NB4 (cell line): ENCODE results near the gene INPP5F.

Experiments
- DNase-seq: peaks from one replicate; pipeline ENCODE4 v3.0.0; 2010; ENCODE audit warnings: low read depth
- H3K4me3 ChIP-seq: one replicate; pipeline ENCODE4 v1.5.1; 2011; ENCODE audit warnings: mild to moderate bottlenecking, low read depth, low read length, moderate library complexity
- MYC ChIP-seq: IDR thresholded peaks from 2 replicates; pipeline ENCODE4 v1.6.1; 2011; ENCODE audit warnings: low read depth, low read length
- POLR2A ChIP-seq: IDR thresholded peaks from 2 replicates; pipeline ENCODE4 v1.6.1; 2011; ENCODE audit warnings: mild to moderate bottlenecking; ENCODE audit not compliant: insufficient read length; ENCODE audit errors: extremely low read depth
- TF ChIP-seq, protein P1 (sequence below): IDR thresholded peaks from one replicate; pipeline ENCODE4 v1.5.1; 2012; ENCODE audit warnings: low read depth, low read length
- TF ChIP-seq, protein P2 (sequence below): IDR thresholded peaks from 2 replicates; pipeline ENCODE4 v1.6.1; 2011; ENCODE audit warnings: low read depth, low read length

INPP5F gene

DNA sequence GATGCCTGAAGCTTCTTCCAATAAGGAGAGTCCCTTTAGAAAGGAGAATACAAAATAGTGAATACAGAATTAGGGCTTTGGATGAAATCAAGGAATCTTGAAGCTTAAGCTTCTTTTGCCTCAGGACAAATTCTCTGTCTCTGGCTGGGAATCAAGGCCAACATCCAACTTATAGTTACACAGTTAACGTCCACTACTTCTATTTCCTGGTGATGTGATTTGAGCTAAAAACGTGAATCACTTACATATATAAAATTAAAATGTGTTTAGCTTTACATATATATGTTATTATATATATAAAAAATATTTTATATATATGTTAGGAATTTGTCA is 11.4 kb upstream of the INPP5F start:
- DNase-seq, result no peak
- TF ChIP-seq, protein P1, sequence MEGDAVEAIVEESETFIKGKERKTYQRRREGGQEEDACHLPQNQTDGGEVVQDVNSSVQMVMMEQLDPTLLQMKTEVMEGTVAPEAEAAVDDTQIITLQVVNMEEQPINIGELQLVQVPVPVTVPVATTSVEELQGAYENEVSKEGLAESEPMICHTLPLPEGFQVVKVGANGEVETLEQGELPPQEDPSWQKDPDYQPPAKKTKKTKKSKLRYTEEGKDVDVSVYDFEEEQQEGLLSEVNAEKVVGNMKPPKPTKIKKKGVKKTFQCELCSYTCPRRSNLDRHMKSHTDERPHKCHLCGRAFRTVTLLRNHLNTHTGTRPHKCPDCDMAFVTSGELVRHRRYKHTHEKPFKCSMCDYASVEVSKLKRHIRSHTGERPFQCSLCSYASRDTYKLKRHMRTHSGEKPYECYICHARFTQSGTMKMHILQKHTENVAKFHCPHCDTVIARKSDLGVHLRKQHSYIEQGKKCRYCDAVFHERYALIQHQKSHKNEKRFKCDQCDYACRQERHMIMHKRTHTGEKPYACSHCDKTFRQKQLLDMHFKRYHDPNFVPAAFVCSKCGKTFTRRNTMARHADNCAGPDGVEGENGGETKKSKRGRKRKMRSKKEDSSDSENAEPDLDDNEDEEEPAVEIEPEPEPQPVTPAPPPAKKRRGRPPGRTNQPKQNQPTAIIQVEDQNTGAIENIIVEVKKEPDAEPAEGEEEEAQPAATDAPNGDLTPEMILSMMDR, result no peak
- TF ChIP-seq POLR2A (no peak), MYC (no peak)
- TF ChIP-seq, protein P2, sequence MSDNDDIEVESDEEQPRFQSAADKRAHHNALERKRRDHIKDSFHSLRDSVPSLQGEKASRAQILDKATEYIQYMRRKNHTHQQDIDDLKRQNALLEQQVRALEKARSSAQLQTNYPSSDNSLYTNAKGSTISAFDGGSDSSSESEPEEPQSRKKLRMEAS, result no peak

DNA sequence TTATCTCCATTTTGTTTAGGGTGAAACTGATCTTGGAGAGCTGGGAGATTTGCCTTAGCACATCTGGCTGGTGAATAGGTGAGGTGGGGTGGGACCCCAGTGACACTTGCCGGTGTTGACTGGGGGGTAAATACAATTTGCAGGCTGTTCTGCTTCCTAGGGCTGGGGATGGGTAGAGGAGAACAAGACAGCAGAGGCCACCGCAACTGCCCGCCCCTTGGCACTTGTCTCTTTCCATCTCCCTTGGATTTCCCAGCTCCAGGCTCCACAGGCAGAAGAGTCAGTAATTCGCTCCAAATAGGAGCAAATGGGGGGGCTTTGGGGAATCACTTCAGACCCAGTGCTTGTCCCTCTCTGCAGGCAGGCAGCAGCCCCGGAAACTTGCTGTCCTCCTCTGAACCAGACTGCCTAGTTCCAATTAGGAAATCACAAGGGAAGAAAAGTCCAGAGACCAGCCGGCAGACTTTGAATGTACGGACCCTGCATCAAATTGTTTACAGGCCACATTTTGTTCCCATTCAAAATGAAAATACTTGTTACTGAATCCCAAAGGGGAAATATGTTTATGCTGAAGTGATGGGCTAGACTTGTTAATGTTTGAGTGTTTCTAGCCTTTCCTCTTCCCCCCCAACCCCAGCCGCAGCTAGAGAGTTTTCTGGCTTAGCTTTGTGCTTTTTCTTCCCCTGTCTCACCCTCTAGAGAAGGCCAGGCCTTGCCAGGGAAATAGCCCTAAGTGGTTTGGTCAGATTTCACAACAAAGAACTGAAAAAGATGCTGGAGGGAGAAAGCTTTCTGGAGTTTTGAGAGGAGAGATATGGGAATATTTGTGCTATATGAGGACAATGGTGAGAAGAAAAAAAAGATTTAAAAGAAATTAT is 10.0 kb upstream of the INPP5F start:
- TF ChIP-seq MYC, result no peak
- TF ChIP-seq, protein P1, result no peak
- TF ChIP-seq POLR2A, result no peak
- TF ChIP-seq, protein P2, result no peak
- no peak overlapping the region for H3K4me3 ChIP-seq
- DNase-seq, result no peak

More for the DNA sequence above, 11.4 kb upstream of the INPP5F start:
- no peak overlapping the region for H3K4me3 ChIP-seq

DNA sequence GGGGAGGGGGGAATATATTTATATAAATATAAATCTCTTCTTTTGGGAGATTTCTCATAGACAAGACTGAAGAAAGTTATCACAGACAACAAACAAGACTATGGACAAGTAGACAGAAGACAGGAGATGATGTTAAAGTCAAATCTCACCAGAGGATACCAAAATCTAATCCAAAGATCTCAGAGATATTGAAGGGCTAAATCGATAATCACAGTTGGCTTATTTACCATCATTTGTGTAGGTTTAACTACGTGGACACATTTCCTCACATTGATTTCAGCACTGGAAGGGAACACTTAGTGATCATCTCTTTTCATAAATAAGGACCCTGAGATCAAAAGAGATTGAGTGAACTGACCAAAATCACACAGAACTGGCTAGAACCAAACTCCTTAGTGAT is 2.7 kb upstream of the INPP5F start:
- no peak overlapping the region for H3K4me3 ChIP-seq
- DNase-seq, result no peak
- TF ChIP-seq MYC, result no peak
- TF ChIP-seq, protein P1, result no peak

DNA sequence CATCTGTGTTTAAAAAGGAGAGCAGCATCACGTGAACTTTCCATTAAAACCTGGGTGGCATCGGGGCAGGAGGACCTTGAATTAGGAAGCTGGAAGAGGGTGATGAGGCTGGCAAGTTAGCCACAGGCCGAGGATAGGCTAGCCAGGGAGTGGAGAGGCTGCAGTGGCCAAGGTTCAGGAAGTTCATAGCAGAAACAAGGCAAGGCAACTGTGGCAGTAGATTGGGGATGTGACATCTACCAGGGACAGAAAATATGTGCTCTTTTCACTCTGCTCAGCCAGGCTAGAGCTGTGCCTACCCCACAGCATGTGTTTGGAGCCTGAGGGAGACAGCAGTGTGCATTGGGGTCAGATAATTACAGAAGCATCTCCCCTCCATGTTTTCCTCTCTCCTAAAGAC is 2.2 kb upstream of the INPP5F start:
- TF ChIP-seq MYC (no peak), POLR2A (no peak)
- TF ChIP-seq, protein P2, result no peak
- TF ChIP-seq, protein P1, result no peak
- no peak overlapping the region for H3K4me3 ChIP-seq
- no peak for DNase-seq

DNA sequence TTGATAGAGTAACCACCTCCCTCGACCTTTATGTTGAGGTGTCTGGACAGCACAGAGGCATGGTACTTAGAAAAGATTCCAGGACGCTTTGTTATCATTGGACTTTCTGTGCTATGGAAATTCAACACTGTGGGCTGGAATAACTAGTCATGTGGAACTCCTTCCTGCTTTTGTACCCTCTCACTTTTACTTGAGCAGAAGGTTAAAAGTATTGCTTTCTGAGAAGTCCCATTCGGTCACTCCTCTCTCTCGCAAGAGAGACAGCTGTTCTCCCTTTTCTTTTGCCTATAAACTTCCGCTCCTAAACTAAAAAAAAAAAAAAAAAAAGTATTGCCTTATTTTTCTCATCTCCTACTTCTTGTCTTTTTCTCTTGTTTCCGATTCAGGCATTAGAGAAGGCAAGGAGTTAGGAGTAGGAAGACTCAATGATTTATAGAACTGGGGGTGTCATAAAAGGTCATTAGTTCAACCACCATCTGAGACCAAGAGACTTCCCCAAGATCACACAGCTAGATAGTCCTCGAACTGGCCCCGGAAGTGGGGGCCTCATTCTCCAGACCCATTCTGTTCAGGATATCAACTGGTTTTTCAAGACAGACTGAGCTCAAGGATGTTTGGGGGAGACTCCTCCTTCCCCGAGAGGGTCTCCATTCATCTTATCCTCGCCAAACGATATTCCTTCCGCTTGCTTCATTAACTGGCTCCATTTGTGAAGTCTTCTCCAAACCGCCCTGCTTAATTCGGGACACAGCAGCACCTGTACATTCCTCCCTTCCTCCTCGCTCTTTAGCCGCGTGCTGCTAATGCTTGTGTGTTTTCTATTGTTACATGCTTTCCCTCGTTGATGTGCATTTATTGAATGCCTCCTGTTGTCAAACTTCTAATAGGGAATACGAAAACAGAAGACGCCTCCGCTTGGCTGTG is 995 bp upstream of the INPP5F start:
- TF ChIP-seq, protein P1, result no peak
- TF ChIP-seq, protein P2, result peak; percentile 49; the same call in 1 of the 2 replicates
- H3K4me3 ChIP-seq, result peak overlapping the region; percentile 71
- peak; percentile 85 for DNase-seq
